H1 (cell line): ENCODE data around the gene POLR1B. TPM values are rescaled to one million over a fixed set of nuclear protein-coding genes. Genes with fewer than 3 reads are reported as not detected.

Experiments used
- BRCA1 ChIP-seq: IDR thresholded peaks from 2 replicates; pipeline ENCODE4 v1.6.1; 2012; ENCODE audit warnings: low read depth, low read length, improper control_type of control experiment
- CTCF ChIP-seq, 3 experiments: IDR thresholded peaks; 1 replicate in 2 of 3; 2 replicates in 1 of 3; pipeline versions ENCODE4 v1.5.1 to v1.6.1; 2011; ENCODE audit warnings: low read length in 3 of 3, mild to moderate bottlenecking in 3 of 3, inconsistent platforms in 2 of 3, low read depth in 1 of 3, moderate library complexity in 1 of 3; ENCODE audit not compliant: insufficient read depth in 1 of 3; ENCODE audit errors: control extremely low read depth in 1 of 3
- MAFK ChIP-seq: IDR thresholded peaks from 2 replicates; pipeline ENCODE4 v1.6.1; 2012; ENCODE audit warnings: low read depth, mild to moderate bottlenecking, improper control_type of control experiment, low read length
- POLR2A ChIP-seq, 2 experiments: IDR thresholded peaks; 1 replicate in 1 of 2; 2 replicates in 1 of 2; pipeline ENCODE4 v1.6.1; 2011; ENCODE audit warnings: low read depth in 2 of 2, low read length in 2 of 2, mild to moderate bottlenecking in 2 of 2; ENCODE audit errors: control extremely low read depth in 1 of 2
- POLR2AphosphoS5 ChIP-seq: IDR thresholded peaks from 2 replicates; pipeline ENCODE4 v1.6.1; 2011; ENCODE audit warnings: low read depth, low read length
- POU5F1 ChIP-seq: IDR thresholded peaks from 2 replicates; pipeline ENCODE4 v1.6.1; 2011; ENCODE audit warnings: low read depth, mild to moderate bottlenecking, low read length, moderate library complexity
- RXRA ChIP-seq: IDR thresholded peaks from 2 replicates; pipeline ENCODE4 v1.6.1; 2011; ENCODE audit warnings: low read depth, mild to moderate bottlenecking, low read length, moderate library complexity; ENCODE audit not compliant: insufficient read depth
- SIX5 ChIP-seq: IDR thresholded peaks from 2 replicates; pipeline ENCODE4 v1.6.1; 2011; ENCODE audit warnings: mild to moderate bottlenecking, low read depth, low read length
- TAF1 ChIP-seq: IDR thresholded peaks from 2 replicates; pipeline ENCODE4 v1.6.1; 2011; ENCODE audit warnings: mild to moderate bottlenecking, low read depth, low read length
- TAF7 ChIP-seq: optimal IDR thresholded peaks from 2 replicates; pipeline ENCODE3; 2011; ENCODE audit warnings: low read depth, mild to moderate bottlenecking, inconsistent platforms, low read length, moderate library complexity, borderline replicate concordance
- TBP ChIP-seq: IDR thresholded peaks from 2 replicates; pipeline ENCODE4 v1.6.1; 2011; ENCODE audit warnings: low read depth, low read length, improper control_type of control experiment
- polyA plus RNA-seq, 7 experiments: library from polyadenylated mRNA; depleted of rRNA in 3 of 7; stranded (reverse) in 5 of 7; unstranded in 2 of 7; fragments of >200 nt in 5 of 7; fragments of 200-250 nt in 2 of 7; gene quantifications; 1 replicate in 5 of 7; 2 replicates in 1 of 7; 4 replicates in 1 of 7; pipeline versions ENCODE4 v1.2.1 to v1.2.3, GENCODE V29; 2011 to 2013; ENCODE audit warnings: missing spikeins in 2 of 7, mixed read lengths in 2 of 7
- total RNA-seq: library from RNA; stranded (reverse); fragmentation: NEBNext Ultra II Directional; extraction: Animal tissue kit (Norgen Biotek cat#: 25700); gene quantifications from 2 replicates; pipeline ENCODE4 v1.2.1, GENCODE V29; 2021

Gene POLR1B
- total and polyA plus RNA-seq, 2 of the 8 experiments (the other 6 are each of a cell fraction or from before 2014, with no cell fraction given) = 24.3 to 69.4 TPM

- TF ChIP-seq CTCF (IDR thresholded peaks at IDR 0.05; ENCODE audit: control extremely low read depth in 1 of 3, insufficient read depth in 1 of 3, low read depth in 1 of 3, low read length in 3 of 3) (no peak), TAF7 (peak; percentile 69), MAFK (no peak), RXRA (no peak), SIX5 (peak; percentile 48), TAF1 (no peak), POLR2A (IDR thresholded peaks at IDR 0.05; ENCODE audit: control extremely low read depth in 1 of 2, low read depth in 2 of 2, low read length in 2 of 2) (peak in 1 of 2 experiments; percentile 45; a peak in 2 of 3 replicates), BRCA1 (no peak), POU5F1 (no peak), TBP (peak; percentile 21; the same call in 1 of the 2 replicates), POLR2AphosphoS5 (no peak)
Measured at GRCh38 chr2:112541315-112542122, 746 bp upstream of the POLR1B start (continued).
